Caki2 (cell line): Measurements from ENCODE around the gene ADGRA1. TPM values are rescaled to one million over a fixed set of nuclear protein-coding genes. Genes with fewer than 3 reads are reported as not detected.

Experiments used
- DNase-seq: peaks from one replicate; pipeline ENCODE4 v3.0.0-alpha.2; 2015; ENCODE audit warnings: low read depth
- in situ Hi-C: cut with HindIII; loops from 2 replicates; pipeline ENCODE4 v1.10.0; 2016; ENCODE audit warnings: low sequenced_read_pairs, low pct_unique_long_range_greater_than_20kb, mixed read lengths
- total RNA-seq: library from RNA; depleted of rRNA; stranded (reverse); fragments of >200 nt; shearing (Covaris generic); gene quantifications from 2 replicates; pipeline ENCODE4 v1.2.3, GENCODE V29; 2014; ENCODE audit warnings: low replicate concordance

The ADGRA1 gene
- total RNA-seq, 1 experiment from 2014 or later: not detected

DNA sequence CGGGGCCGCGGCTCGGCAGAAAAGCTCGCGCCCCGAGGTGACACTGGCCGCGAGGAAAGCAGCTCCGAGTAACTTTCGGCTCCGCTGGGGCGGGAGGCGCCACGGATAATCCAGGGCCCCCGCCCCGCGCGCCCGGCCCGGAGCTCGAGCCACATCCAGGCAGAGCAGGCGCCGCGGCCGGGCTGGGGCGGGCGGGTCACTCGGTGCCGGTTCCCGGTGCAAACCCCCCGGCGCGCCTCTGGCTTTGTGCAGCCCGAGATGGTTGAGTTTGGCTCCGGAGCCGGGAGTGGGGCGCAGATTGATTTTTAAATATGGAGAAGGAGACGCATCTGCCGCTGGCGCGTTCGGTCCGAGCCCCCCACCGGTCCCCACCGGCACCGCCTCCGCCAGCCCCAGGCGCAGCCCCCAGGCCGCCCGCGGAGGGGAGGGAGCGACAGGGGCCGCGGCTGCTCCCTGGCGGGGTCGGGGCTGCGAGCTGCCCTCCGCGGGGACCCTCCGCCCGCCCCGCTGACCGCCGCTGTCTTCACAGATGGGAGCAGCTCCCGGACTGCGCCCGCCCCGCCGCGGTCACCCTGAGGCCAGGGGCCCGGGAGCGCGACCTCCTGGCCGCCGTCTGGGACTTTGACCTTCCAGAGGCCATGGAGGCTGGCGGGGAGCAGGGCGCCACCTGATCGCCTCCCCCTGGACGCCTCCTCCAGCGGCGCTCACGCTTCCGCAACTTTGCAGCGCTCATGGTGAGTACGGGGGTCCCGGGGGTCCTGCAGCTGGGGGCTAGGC lies 643 bp downstream of the ADGRA1 start:
- no peak for DNase-seq
- in situ Hi-C loops: no loop called here

DNA sequence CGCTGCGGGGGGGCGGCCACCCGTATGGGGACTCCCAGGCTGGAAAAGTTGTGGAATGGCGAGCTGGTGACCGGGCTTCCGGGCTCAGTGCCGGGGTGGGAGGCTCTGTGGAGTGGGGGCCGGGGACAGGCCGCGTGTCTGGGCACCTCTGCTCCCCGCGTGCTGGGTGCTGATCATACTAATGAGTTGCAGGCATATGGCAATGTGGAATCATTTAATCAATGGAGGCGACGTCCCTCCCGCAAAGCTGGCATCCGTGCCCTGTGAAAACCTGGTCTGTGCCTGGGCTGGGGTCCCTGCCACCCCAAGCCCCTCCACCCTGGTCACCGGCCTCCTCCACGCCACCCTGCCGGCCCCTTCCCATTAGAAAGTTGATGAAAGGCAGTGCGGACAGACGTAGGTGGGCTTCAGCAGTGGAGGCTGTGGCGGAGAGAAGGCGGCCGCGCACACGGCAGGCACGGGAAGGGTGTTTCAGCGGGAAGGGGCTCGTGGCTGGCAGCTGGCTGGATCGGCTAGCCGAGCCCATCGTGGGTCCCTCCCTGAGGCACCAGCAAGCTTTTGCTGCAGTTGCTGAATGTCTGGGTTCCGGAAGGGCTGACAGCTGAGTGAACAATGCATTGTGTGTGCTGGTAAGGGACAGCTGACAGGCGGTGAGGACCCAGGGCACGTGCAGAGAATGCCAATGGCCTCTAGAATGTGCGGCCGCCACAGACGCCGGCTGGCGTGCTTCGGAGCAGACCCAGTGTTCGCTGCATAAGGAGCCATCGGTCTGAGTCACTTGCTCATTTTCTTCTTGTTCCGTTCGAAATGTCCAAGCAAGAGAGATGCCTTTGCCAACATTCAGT lies 1.5 kb downstream of the ADGRA1 start:
- in situ Hi-C loops: no loop called here
- DNase-seq: no peak

DNA sequence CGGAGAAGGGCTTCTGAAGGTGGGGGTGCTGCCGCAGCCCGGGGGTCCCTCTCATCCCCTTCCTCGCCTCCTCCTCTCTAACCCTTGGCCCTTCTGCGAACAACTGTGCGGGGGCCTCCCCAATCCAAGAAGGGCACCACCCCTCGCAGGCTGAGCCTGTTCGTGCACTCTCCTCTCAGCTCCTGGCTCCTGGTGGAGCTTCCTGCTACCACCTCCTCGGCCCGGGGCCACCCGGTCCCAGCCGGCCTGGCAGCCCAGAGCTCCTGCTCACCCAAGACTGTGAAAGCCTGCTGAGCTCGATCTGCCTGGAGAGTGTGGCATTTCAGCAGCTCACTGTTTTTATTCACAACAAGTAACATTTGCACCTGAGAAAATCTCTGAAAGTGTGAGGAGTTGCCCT lies 2.4 kb downstream of the ADGRA1 start:
- DNase-seq: no peak
- in situ Hi-C loops: no loop called here

DNA sequence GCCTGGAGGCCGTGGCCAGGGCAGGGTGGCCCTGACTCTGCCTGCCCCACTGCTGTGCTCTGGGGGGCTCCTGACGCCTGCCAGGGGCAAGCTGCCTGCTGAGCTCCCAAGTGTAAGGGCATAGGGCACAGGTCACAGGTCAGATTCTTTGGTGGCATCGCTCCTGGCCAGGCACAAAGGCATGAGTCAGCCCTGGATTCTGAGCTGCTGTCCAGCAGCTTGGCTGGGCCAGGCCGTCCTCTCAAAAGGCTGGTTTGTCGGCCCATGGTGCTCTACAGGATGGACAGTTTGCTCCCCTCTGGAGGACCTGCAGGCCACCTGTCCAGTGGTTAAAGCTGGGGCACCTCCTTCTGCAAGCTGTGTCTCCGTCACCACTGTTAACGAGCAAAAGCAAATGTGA lies 2.9 kb downstream of the ADGRA1 start:
- no peak for DNase-seq
- in situ Hi-C loops: no loop called here

DNA sequence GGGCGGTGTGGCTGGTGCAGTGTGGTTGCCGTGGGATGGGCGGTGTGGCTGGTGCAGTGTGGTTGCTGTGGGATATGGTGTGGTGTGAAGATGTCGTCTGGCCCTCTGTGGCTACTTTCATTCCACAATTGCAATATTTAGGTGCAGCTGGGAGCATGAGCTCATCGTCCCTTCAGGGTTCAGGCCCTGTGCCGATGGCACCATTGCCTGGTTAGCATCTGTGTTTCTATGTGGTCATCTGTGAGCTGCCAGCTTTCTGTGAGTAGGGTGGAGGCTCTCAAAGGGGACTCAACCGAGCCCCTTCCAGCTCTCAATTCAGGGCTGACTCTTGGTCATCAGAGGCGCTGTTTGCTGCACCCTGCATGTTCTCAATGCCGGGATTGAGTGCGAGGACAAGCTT lies 3.6 kb downstream of the ADGRA1 start:
- no peak for DNase-seq
- in situ Hi-C loops: no loop called here

DNA sequence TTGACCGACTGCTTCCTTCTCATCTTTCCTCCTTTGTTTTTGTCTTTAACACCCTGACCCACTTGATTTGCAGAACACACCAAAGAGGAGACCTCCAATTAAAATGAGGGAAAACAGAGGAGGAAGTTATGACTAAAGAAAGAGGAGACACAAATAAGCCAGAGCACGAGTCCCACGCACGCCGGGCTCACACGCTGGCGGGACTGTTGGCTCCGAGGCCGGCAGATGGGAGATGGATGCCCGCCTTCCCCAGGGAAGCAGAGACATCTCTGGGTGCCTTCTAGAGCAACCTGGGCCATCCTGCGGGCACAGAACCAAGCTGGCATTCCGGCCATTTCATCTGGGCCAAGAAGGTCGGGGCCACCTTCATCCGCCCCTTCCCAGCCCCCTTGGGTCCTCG lies 5.6 kb downstream of the ADGRA1 start:
- in situ Hi-C loops: no loop called here
- DNase-seq: no peak

DNA sequence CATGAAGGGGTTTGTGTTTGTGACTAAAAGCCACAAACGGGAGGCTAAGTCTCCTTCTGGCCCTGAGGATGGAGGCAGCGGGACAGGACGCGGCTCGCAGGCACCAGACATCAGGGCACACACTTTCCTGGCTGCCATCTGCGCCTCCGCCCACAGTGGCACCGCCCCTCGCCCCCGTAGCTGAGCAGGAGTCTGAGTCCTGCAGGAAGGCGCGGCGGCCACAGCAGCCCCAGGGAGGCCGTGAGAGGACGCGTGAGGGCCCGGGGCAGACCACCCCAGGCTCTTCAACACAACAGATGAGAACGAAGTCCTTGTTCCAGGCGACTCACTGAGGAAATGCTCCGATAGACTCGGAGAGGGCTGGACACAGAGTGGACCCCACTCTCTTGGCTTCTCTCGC lies 6.6 kb downstream of the ADGRA1 start:
- no peak for DNase-seq
- in situ Hi-C loops: no loop called here

DNA sequence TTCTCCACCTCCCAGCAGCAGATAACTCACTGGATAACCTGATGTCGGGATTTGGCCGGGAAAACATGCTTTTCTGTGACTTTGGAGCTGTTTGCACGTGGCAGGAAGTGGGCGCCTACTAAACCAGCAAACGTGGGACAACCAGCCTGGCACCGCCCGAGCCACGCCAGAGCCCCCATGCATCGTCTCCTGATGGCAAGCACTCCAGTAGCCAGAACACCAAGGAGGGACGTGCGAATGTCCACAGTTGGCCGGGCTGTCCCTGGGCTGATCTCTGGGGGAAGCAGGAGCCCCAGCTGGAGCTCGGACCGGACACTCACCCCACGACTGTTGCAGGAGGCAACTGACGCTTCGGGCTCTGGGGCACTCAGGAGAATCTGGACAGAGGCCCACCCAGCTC lies 7.1 kb downstream of the ADGRA1 start:
- in situ Hi-C loops: no loop called here
- DNase-seq: no peak

DNA sequence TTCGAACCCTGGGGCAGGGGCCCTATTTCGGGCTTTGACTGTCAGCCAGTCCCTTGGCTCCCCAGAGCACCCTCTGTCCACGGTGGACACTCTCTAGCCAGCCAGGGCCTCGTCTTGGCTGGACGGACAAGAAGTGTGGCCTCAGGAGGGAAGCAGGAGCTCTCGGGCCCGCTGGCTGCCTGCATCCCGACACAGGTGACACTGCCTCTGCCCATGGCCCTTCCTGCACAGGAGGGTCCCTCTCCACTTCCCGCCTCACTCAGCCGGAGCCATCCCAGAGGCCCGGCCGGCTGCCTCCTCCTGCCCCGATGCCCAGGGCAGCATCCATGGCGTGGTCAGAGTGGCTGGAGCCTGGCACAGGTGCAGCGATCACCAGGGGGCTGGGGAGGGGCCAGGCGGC lies 7.9 kb downstream of the ADGRA1 start:
- in situ Hi-C loops: no loop called here
- DNase-seq: no peak

DNA sequence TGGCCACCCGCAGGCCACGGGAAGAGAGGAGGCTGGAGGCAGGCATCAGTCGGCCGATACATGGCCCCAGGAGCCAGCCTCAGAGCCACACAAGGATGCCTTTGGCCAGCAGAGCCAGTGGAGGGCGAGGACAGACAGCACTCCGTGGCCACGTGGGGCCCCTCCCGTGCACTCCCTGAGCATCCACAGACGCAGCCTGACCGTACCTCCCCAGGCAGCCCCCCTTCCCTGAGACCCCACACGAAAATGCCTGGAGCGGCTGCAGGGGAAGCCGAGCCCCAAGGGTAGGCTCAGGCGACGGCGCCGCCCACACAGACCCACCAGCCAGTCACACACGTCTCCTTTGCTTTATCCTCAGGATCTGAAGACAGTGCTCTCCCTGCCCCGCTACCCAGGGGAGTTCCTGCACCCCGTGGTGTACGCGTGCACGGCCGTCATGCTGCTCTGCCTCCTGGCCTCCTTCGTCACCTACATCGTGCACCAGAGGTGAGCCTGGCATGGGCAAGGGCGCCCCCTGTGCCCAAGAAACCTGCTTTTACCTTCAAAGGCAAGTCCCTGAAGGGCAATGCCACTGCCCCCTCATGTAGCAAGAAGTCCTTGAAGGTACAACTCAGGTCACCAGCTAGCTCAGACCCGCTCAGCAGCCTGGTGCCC lies 9.0 kb downstream of the ADGRA1 start:
- in situ Hi-C loops: no loop called here
- no peak for DNase-seq

DNA sequence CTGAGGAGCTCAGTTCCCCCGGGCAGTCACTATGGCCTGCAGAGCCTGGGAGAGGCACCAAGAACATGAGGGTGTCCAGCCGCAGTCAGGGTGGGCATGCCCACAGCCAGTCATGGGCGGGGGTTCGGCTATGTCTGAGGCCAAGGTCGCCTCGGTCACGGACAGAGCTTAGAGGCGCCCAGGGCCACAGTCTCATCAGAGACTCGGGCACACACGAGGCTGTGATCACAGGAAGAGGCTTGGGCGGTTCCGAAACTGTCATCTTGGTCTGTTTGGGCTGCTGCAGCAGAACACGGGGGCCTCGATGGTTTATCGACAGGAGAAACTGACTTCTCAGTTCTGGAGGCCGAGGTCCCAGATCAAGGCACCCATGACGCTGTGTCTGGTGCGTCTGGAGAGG lies 9.7 kb downstream of the ADGRA1 start:
- in situ Hi-C loops: no loop called here
- DNase-seq: no peak

DNA sequence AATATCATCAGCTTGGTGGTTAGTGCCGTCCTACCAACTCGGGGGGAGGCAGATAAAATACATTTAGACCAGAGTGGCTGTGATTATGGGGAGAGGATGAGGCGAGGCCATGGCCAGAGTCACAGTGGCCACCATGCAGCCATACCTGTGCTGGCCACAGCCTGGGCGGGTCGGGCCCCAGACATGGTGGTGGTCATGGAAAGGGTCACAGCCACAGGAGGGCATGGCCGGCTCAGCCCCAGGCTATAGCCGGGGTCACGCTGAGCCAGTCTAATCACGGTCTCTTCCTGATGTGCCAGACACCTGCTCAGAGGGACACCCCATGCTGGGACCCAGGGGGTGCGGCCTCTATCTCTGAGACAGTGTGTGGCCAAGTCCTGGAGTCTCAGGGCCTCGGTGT lies 10.2 kb downstream of the ADGRA1 start:
- in situ Hi-C loops: no loop called here

DNA sequence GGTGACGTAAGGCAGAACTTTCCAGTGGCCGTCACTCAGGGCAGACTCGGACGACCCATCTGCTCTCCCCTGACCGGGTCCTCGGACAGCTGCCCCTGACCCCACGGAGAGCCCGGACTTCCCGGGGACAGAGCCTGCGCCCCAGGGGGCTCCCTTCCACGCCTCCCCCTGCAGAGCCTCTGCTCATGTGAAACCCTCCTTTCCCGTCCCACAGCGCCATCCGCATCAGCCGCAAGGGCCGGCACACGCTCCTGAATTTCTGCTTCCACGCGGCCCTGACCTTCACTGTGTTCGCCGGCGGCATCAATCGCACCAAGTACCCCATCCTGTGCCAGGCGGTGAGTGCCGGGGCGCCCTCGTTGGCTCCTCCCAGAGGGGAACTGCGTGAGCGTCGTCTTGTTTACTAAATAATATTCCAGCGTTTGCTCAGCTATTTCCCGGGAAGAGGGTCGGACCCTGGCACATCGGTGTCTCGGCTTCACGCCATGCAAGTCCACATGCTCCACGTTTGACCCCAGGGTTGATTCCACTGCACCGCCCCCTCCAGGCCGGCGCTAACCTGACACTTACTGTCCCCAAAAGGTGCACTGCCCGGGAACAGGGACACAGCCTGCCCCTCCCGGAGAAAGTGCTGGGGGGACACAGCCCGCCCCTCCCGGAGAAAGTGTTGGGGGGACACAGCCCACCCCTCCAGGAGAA lies 10.9 kb downstream of the ADGRA1 start:
- in situ Hi-C loops: no loop called here
- no peak for DNase-seq

More for the DNA sequence above, 10.2 kb downstream of the ADGRA1 start:
- no peak for DNase-seq

DNA sequence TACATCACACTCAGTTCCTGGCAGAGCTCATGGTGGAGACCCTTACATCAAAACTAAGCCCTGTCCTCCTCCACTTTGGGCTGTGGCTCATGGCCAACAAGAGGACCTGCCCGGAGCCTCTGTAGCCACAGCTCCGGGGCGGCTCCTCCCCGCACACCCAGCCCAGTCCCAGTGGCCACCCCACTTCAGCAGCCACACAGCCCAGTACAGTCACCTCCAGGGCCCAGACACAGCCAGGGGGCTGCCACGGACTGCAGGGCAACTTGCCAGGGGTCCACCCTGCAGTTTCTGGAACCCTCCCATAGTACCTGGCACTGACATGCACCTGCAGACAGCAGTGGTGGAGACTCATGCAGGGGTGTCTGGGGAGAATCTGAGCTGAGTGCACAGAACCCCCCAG lies 11.8 kb downstream of the ADGRA1 start:
- no peak for DNase-seq
- in situ Hi-C loops: no loop called here

DNA sequence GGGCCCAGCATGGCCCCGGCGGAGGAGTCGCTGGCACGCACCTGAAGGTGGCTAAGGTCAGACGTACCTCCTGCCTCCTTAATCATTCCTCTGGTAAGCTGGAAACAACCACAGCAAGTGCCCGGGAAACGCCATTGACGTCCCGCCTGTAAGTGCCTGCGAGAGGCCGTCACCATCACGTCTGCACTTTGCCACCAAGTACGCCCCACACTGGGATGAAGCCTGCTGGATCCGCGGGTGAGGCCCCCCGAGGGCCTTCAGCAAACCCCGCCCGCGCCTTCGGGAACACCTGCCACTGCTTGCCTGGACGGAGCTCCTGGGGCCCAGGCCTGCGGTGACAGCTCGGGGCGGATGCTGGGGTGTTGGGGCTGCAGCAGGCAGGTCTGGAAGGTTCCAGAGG lies 12.5 kb downstream of the ADGRA1 start:
- no peak for DNase-seq
- in situ Hi-C loops: no loop called here

DNA sequence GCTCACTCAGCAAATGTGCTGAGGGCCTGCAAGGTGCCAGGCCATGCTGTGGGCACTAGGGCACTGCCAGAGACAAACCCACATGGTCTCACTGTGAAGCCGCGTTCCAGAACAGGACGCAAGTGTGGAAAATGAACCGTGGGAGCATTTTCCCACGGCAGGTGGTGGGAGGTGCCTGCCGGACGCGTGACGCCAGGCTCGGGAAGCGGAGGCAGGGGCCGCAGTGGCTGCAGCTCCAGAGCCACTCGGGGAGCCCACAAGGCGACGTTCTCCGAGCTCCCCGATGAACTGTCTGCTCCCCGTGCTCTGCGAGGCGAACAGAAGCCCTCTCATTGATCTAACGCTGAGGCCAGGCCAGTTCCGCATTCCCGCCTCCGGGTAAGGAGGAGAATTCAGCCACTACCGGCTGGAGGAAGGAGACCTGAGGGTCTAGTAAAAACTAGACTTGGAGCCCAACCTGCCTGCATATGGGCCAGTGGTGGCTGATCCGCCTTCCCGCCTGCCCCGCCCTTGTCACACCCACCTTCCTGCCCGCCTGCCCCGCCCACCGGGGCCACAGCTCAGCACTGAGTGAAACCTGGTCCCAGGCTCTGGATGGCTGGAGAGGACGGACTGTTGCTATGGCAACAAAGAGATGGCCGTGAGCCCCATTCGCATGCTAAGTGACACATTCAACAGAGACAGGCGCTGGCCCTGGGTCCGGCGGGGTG lies 13.1 kb downstream of the ADGRA1 start:
- DNase-seq: peak; percentile 25
- in situ Hi-C loops: no loop called here

DNA sequence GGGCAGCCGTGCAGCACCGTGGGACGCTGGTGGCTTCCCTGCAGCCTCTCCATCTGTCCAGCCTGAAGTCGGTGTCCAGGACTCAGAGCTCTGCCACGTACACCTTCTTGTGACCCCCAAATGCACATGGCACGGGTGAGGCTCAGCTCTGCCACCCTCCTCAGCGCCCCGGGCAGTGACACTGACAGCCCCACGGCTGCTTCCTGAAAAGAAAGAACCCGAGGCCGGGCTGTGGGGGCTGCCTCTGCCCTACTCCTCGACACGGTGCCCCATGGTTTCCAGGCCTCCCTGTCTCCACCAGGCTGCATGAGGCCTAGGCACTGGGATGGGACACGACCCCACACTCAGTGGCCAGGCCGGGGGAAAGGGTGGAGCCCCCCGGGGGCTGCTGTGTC lies 13.7 kb downstream of the ADGRA1 start:
- DNase-seq: no peak
- in situ Hi-C loops: no loop called here

DNA sequence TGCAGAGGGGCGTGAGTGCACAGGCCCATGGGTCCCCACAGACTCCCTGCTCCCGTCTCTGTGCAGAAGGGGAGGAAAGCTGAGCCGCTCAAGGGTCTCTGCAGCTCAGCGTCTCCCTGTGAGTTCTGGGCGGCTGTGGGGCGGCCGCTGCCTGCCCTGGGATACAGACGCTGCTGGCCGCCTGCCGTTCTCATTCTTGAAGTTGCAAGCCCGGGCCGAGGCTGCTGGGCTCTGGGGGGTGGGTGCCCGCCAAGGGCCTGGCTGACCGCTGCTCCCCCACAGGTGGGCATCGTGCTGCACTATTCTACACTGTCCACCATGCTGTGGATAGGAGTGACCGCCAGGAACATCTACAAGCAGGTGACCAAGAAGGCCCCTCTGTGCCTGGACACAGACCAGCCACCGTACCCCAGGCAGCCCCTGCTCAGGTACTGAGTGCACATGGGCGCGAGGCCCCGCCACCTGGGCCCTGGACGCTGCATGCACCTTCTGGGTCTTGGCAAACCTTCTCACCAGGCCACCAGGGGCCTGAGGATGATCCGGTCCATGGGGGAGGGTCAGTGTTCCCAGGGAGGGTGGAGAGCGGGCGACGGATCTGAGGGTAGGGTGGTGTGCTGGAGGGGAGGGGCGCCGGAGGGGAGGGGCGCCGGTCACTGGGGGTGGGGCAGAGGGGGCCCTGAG lies 14.8 kb downstream of the ADGRA1 start:
- no peak for DNase-seq
- in situ Hi-C loops: no loop called here
